ENCODE measurements around the gene HEG1. TPM values are rescaled to one million over a fixed set of nuclear protein-coding genes. Genes with fewer than 3 reads are reported as not detected.

HEG1 gene
- total RNA-seq, 1 experiment from 2014 or later: 34.3 TPM

- POLR2A ChIA-PET (ENCODE audit: low non-redundant PET): no interaction called here
- Histone ChIP-seq H3K36me3 (ENCODE audit: insufficient read depth, low read length, poor library complexity, severe bottlenecking) (peaks cover 35% of the 10 kb centered on the region), H3K27me3 (replicated peaks; ENCODE audit: insufficient read depth, low read depth, low read length, poor library complexity) (no peaks in the 10 kb centered on the region), H3K9me3 (ENCODE audit: low read depth, low read length, poor library complexity, severe bottlenecking) (no peaks in the 10 kb centered on the region), H3K4me1 (ENCODE audit: insufficient read depth, low read length, poor library complexity, severe bottlenecking) (peaks cover 16% of the 10 kb centered on the region), H3K27ac (ENCODE audit: low read depth, low read length, poor library complexity, severe bottlenecking) (no peak overlapping the region), H3K4me3 (ENCODE audit: low read depth, low read length, poor library complexity, severe bottlenecking) (no peak overlapping the region)
- CTCF ChIA-PET: no interaction called here
- DNase-seq (ENCODE audit: low spot score): no peak
- intact Hi-C loops (cut with micrococcal nuclease; ENCODE audit: unreplicated experiment): no loop called here
- BruUV-seq (replicated peaks): no TSS peak
- no peak for TF ChIP-seq CTCF (conservative IDR thresholded peaks at IDR 0.05; ENCODE audit: low read depth, low read length)
- no peak for TF ChIP-seq EZH2 (IDR thresholded peaks at IDR 0.05; ENCODE audit: borderline replicate concordance, low read depth, low read length, poor library complexity, severe bottlenecking)
Observed at GRCh38 chr3:125001557-125002413, 54.0 kb downstream of the HEG1 start.

- POLR2A ChIA-PET (ENCODE audit: low non-redundant PET): no interaction called here
- Histone ChIP-seq H3K27ac (ENCODE audit: low read depth, low read length, poor library complexity, severe bottlenecking) (no peak overlapping the region), H3K4me1 (ENCODE audit: insufficient read depth, low read length, poor library complexity, severe bottlenecking) (peaks cover 12% of the 10 kb centered on the region), H3K36me3 (ENCODE audit: insufficient read depth, low read length, poor library complexity, severe bottlenecking) (peaks cover 34% of the 10 kb centered on the region), H3K9me3 (ENCODE audit: low read depth, low read length, poor library complexity, severe bottlenecking) (no peaks in the 10 kb centered on the region), H3K4me3 (ENCODE audit: low read depth, low read length, poor library complexity, severe bottlenecking) (no peak overlapping the region), H3K27me3 (replicated peaks; ENCODE audit: insufficient read depth, low read depth, low read length, poor library complexity) (no peaks in the 10 kb centered on the region)
- no TSS peak for BruUV-seq (replicated peaks)
- CTCF ChIA-PET: interaction anchor here (0.6 kb wide), 1 partner anchor 374 kb away, joined by 11 read pairs; the partner anchor contains the start of gene ZNF148
- TF ChIP-seq EZH2 (IDR thresholded peaks at IDR 0.05; ENCODE audit: borderline replicate concordance, low read depth, low read length, poor library complexity, severe bottlenecking) (no peak), CTCF (conservative IDR thresholded peaks at IDR 0.05; ENCODE audit: low read depth, low read length) (no peak)
- intact Hi-C loops (cut with micrococcal nuclease; ENCODE audit: unreplicated experiment): no loop called here
- DNase-seq (ENCODE audit: low spot score): no peak
Observed at GRCh38 chr3:125000661-125001060, 55.1 kb downstream of the HEG1 start.

DNA sequence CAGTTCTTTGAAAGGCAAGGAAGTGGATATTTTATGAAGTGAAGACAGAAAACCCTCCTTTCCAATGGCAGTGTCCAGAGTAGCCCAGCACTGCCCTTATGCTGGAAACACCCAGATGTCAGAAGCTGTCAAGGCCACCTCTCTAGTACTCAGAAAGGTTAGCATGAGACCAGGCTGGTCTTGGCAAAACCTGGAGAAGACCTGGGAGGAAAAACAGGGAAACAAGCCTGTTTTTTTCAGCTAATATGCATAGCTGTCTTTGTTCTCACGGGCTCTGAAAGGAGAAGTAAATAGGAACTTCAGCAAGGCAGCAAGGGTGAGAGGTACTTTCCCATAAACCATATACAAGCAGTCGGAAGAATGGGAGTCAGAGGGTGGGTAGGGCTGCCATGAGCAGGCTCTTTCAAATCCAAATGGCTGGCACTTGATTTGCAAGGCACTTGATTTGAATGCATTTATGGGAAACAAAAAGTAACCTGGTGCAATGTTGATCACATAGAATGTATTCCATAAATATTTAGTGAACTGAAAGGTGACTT lies 55.8 kb downstream of the HEG1 start:
- H3K36me3 ChIP-seq (ENCODE audit: insufficient read depth, low read length, poor library complexity, severe bottlenecking): peaks cover 34% of the 10 kb centered on the region
- CTCF ChIA-PET: no interaction called here
- intact Hi-C loops (cut with micrococcal nuclease; ENCODE audit: unreplicated experiment): loop anchor here (5.0 to 10.0 kb wide), 2 partner anchors 195 to 587 kb away; no protein-coding TSS in a partner anchor
- H3K9me3 ChIP-seq (ENCODE audit: low read depth, low read length, poor library complexity, severe bottlenecking): no peaks in the 10 kb centered on the region
- no peak overlapping the region for H3K4me3 ChIP-seq (ENCODE audit: low read depth, low read length, poor library complexity, severe bottlenecking)
- H3K27me3 ChIP-seq (replicated peaks; ENCODE audit: insufficient read depth, low read depth, low read length, poor library complexity): no peaks in the 10 kb centered on the region
- H3K27ac ChIP-seq (ENCODE audit: low read depth, low read length, poor library complexity, severe bottlenecking): no peak overlapping the region
- BruUV-seq (replicated peaks): no TSS peak
- peaks cover 12% of the 10 kb centered on the region for H3K4me1 ChIP-seq (ENCODE audit: insufficient read depth, low read length, poor library complexity, severe bottlenecking)
- TF ChIP-seq CTCF (conservative IDR thresholded peaks at IDR 0.05; ENCODE audit: low read depth, low read length) (no peak), EZH2 (IDR thresholded peaks at IDR 0.05; ENCODE audit: borderline replicate concordance, low read depth, low read length, poor library complexity, severe bottlenecking) (no peak)
- POLR2A ChIA-PET (ENCODE audit: low non-redundant PET): no interaction called here
- DNase-seq (ENCODE audit: low spot score): no peak

Measured in A673 (cell line).